HUES64 (cell line): ENCODE measurements around the gene BTBD9.

Experiments
- H3K27ac ChIP-seq: 2 replicates; pipeline ENCODE4 v1.7.0; 2013; ENCODE audit warnings: low read depth, low read length, inconsistent platforms
- H3K27me3 ChIP-seq: 2 replicates; pipeline ENCODE4 v1.6.1; 2013; ENCODE audit warnings: mild to moderate bottlenecking, low read length; ENCODE audit not compliant: insufficient read depth
- H3K36me3 ChIP-seq: 2 replicates; pipeline ENCODE4 v1.6.1; 2013; ENCODE audit warnings: mild to moderate bottlenecking, low read length; ENCODE audit not compliant: insufficient read depth
- H3K4me1 ChIP-seq: 2 replicates; pipeline ENCODE4 v1.6.1; 2013; ENCODE audit warnings: mild to moderate bottlenecking, low read length, moderate library complexity; ENCODE audit not compliant: insufficient read depth
- H3K4me3 ChIP-seq: 2 replicates; pipeline ENCODE4 v1.5.1; 2013; ENCODE audit warnings: mild to moderate bottlenecking, low read length, moderate library complexity
- H3K9ac ChIP-seq: 2 replicates; pipeline ENCODE4 v1.6.1; 2013; ENCODE audit warnings: mild to moderate bottlenecking, low read depth, low read length
- H3K9me3 ChIP-seq: 2 replicates; pipeline ENCODE4 v1.6.1; 2013; ENCODE audit warnings: low read depth, low read length; ENCODE audit not compliant: insufficient read depth
- WGBS: fragments of 150-250, 120-280 bp; methylation state at CpG from one replicate; pipeline ENCODE4 v1.1.7; 2013; ENCODE audit warnings: missing lambda C conversion rate; 5-methylcytosine and 5-hydroxymethylcytosine counted together

Gene BTBD9

DNA sequence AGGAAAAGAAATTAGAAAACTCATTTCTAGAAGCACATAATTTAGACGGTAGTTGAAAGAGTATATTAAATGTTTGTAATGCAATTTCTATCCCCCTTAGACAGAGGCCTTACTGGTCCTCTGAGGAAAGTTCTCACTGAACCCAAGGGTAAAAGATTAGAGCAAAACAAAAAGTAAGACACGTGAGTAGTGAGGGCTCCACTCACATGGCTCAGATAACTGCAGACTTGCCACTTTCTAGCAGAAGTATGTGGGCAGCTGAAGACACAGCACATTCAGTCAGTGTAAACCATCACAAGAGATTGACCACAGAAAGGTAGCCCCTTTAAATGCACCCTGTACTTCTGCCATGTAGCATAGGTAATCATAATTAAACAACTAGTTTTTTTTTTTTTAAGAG, 193.8 kb downstream of the BTBD9 start:
- no peak overlapping the region for H3K9ac ChIP-seq
- WGBS = 79% methylated on average over 1 of the region's 2 CpGs
- H3K27me3 ChIP-seq = no peaks in the 10 kb centered on the region
- H3K9me3 ChIP-seq = no peaks in the 10 kb centered on the region
- no peaks in the 10 kb centered on the region for H3K36me3 ChIP-seq
- no peak overlapping the region for H3K27ac ChIP-seq
- H3K4me3 ChIP-seq = no peak overlapping the region
- H3K4me1 ChIP-seq = 0 out of 2 replicates have a peak, but pooled peaks cover 8% of the 10 kb centered on the region

DNA sequence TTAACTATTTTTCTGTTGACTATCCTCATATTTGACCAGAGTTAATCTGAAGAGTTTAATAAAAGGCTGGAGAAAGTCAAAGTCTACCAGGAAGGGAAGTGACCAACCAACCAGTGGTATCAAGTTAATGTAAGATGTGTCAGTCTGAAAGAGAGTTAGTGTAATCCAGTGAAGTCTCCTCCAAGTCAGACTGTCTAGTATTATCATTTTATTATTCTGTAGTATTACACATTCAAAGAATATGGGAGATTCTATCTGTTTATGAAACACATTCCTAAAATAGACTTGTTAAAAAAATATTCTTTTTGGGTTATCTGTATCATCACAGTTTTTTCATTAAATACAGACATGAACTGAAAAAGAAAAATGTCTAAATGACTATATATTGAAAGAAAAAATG, 194.4 kb downstream of the BTBD9 start:
- Histone ChIP-seq H3K27ac (no peak overlapping the region), H3K9ac (no peak overlapping the region), H3K4me1 (0 out of 2 replicates have a peak, but pooled peaks cover 8% of the 10 kb centered on the region), H3K9me3 (no peaks in the 10 kb centered on the region), H3K4me3 (no peak overlapping the region), H3K27me3 (no peaks in the 10 kb centered on the region), H3K36me3 (no peaks in the 10 kb centered on the region)

DNA sequence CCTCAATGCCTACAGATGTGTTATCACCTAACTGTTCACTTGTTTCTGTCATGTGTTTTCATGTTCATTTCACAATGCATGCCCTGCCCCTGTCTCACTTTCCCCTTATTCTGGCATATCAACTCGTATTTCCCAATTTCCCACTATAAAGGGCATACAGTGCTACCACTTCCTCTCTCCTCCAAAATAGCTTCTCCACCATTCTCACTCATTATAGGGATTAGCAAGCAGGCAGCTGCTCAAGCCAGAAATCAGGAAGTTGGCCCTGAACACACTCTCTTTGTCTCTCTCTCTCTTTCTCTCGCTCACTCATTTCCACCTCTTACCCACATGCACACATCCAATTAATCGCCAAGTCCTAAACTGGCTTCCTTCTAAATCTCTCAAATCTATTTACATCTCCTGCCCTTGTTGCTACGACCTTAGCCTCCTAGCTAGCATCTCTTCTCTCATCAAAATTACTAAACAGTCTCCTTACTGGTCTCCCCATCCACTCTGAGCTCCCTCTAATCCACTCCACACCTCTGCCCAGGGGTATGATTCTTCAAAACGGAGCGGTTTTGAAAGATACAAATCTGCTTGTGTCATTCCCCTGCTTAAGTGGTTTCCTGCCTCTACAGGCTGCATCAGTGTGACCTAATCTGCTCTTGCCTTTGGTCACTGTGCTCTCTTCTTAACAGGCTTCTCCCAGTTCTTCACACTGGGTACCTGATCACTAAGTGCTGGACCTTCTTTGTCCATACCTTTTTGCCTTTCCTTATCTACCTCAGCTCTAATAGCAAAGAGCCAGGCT, 196.2 kb downstream of the BTBD9 start:
- 88% methylated on average over 6 of the region's 6 CpGs for WGBS
- no peak overlapping the region for H3K27ac ChIP-seq
- no peak overlapping the region for H3K9ac ChIP-seq
- no peaks in the 10 kb centered on the region for H3K27me3 ChIP-seq
- H3K4me1 ChIP-seq = 0 out of 2 replicates have a peak, but pooled peaks cover 8% of the 10 kb centered on the region
- no peaks in the 10 kb centered on the region for H3K9me3 ChIP-seq
- H3K4me3 ChIP-seq = no peak overlapping the region
- H3K36me3 ChIP-seq = no peaks in the 10 kb centered on the region

DNA sequence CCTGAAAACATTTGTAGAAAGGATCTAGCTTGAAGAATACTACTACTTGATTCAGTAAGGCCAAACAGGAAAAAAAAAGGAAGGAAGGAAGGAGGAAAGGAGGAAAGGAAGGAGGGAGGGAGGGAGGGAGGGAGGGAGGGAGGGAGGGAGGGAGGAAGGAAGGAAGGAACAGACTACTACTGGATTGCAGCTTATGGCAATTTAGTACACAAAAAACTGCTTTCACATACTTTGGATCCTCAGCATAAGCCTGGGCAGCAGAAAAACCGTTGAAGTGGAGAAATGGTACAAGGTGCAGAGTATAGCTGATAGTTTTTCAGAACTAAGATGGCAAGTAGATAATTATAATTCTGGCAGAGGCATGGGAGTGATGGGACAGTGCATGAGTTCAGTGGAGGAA, 201.6 kb downstream of the BTBD9 start:
- Histone ChIP-seq H3K27me3 (no peaks in the 10 kb centered on the region), H3K4me1 (peaks cover 13% of the 10 kb centered on the region; the same call in 1 of the 2 replicates), H3K4me3 (no peak overlapping the region), H3K27ac (no peak overlapping the region), H3K9me3 (no peaks in the 10 kb centered on the region), H3K36me3 (no peaks in the 10 kb centered on the region), H3K9ac (no peak overlapping the region)
- 89% methylated on average over 1 of the region's 1 CpG for WGBS

DNA sequence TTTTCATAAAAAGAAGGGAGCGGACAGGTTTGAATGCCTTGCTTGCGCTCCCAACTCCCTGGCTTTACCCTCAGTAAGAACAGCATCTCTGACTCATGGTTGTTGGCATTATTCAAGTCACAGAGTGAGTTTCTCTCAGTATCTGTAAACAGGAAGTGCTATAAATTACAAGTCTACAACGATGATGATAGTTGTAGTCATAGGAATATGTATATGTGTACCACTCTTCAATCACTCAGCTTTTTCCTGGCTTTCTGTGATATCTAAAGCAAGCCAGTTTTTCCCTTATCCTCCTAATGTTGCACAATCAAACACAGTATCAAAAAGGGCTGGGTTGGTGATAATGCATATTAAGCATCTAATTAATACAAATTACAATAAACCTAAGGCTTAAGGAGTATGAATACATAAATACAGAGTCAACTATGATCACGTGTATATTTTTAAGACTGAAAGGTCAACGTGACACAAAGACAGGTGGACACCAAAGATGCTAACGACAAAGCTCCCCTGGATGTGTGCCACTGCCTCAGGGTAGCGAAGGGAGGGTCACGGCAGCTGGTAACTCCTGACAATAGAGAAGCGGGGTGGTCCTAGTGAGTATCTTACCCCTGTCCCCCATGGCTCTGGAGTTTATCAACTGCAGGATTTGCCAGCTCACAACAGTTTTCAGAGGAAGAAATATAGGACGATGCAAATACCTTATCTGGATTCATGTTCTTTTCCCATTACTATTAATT, 202.8 kb downstream of the BTBD9 start:
- no peaks in the 10 kb centered on the region for H3K36me3 ChIP-seq
- 91% methylated on average over 9 of the region's 10 CpGs for WGBS
- H3K4me3 ChIP-seq = no peak overlapping the region
- no peaks in the 10 kb centered on the region for H3K9me3 ChIP-seq
- no peak overlapping the region for H3K27ac ChIP-seq
- no peaks in the 10 kb centered on the region for H3K27me3 ChIP-seq
- no peak overlapping the region for H3K9ac ChIP-seq
- peaks cover 13% of the 10 kb centered on the region; the same call in 1 of the 2 replicates for H3K4me1 ChIP-seq

DNA sequence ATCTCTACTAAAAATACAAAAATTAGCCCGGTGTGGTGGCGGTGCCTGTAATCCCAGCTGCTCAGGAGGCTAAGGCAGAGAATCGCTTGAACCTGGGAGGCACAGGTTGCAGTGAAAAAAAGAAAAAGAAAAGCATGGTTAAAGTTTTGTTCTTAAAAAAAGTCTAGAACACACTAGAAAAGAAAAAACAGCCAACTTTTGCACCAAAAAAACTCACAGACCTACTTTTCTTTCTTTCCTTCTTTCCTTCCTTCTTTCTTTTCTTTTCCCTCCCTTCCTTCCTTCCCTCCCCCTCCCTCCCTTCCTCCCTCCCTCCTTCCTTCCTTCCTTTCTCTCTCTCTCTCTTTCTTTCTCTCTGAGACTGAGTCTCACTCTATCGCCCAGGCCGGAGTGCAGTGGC, 204.4 kb downstream of the BTBD9 start:
- peaks cover 13% of the 10 kb centered on the region; the same call in 1 of the 2 replicates for H3K4me1 ChIP-seq
- no peaks in the 10 kb centered on the region for H3K36me3 ChIP-seq
- H3K27me3 ChIP-seq = no peaks in the 10 kb centered on the region
- no peak overlapping the region for H3K27ac ChIP-seq
- H3K9ac ChIP-seq = no peak overlapping the region
- H3K9me3 ChIP-seq = no peaks in the 10 kb centered on the region
- H3K4me3 ChIP-seq = no peak overlapping the region
- 95% methylated on average over 5 of the region's 5 CpGs for WGBS

DNA sequence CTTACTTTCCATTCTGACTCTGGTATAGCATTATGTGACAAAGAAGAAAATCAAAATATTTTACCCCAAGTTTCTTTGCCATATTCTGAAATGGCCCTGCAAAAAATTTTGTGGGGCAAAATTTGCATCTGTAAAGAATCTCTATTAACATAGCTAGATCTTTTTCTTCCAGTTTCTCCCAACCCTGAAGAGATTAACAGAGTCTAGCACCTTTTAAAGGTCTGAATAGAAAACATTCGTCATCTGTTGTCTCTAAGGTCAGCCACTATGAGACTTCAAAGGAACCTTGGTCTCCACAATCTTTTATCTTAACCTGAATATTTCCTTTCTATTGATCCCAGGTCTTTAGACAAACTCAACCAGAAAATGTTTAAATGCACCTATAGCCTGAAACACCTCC, 205.7 kb downstream of the BTBD9 start:
- H3K9ac ChIP-seq = no peak overlapping the region
- peaks cover 17% of the 10 kb centered on the region; the same call in 1 of the 2 replicates for H3K4me1 ChIP-seq
- WGBS = 38% methylated on average over 1 of the region's 1 CpG
- H3K36me3 ChIP-seq = no peaks in the 10 kb centered on the region
- H3K27me3 ChIP-seq = no peaks in the 10 kb centered on the region
- H3K9me3 ChIP-seq = no peaks in the 10 kb centered on the region
- H3K4me3 ChIP-seq = no peak overlapping the region
- H3K27ac ChIP-seq = peak overlapping the region; percentile 44; the same call in 1 of the 2 replicates

DNA sequence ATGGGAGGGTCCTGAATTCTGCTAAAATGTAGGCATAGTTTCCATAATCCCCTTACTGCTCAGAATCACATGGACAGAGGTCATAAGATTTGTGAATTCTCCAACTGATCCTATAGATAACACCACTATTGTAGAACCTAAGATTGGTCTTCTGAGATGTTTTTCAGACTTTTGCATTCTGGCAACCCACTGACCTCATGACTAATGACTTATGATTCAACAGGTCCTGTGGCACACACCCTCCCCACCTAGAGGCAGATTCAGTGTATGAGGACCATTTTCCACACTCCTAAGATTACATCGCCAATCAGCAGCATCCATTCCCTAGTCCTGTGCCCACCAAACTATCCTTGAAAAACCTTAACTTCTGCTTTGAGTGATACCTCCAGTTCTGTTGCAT, 207.2 kb downstream of the BTBD9 start:
- Histone ChIP-seq H3K4me1 (peaks cover 21% of the 10 kb centered on the region), H3K9ac (no peak overlapping the region), H3K4me3 (no peak overlapping the region), H3K27me3 (no peaks in the 10 kb centered on the region), H3K9me3 (no peaks in the 10 kb centered on the region), H3K27ac (no peak overlapping the region), H3K36me3 (no peaks in the 10 kb centered on the region)
- 89% methylated on average over 1 of the region's 1 CpG for WGBS

DNA sequence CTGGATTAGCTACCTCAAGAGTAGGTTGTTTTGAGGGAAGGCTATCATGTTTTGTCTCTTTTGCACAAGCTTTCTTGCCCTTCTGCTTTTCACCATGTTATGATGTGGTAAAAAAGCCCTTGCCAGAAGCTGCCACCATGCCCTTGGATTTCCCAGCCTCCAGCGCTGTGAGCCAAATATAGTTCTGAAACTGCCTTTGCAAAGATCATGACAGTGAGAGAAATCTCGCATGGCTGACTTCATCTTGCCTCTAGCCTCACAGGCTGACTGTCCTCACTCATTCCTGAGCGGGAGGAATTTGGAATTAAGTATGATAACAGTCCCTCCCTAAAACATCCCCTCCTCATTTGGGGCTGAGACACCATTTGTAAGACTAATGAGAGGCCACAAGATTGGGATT, 207.7 kb downstream of the BTBD9 start:
- H3K4me3 ChIP-seq = no peak overlapping the region
- 94% methylated on average over 3 of the region's 3 CpGs for WGBS
- no peak overlapping the region for H3K27ac ChIP-seq
- H3K27me3 ChIP-seq = no peaks in the 10 kb centered on the region
- H3K36me3 ChIP-seq = no peaks in the 10 kb centered on the region
- no peaks in the 10 kb centered on the region for H3K9me3 ChIP-seq
- H3K9ac ChIP-seq = no peak overlapping the region
- H3K4me1 ChIP-seq = peaks cover 25% of the 10 kb centered on the region

DNA sequence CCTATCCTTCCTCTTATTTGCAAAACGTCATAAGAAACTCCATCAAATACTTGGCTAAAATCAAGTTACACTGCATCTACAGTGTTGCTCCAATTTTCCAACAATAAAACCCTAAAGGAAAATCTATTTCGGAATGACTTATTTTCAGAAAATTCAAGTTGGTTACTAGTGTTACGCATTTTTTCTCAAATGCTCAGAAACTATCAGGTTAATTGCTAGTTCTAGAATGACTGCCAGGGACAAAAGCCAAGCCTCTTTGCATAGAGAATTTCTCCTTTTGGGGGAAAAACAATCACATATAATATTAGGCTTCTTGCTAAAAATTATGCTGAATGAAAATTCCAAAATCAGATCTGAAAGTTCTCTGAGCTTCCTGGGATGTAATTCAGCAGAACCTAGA, 210.2 kb downstream of the BTBD9 start:
- Histone ChIP-seq H3K4me3 (no peak overlapping the region), H3K9ac (no peak overlapping the region), H3K4me1 (peaks cover 25% of the 10 kb centered on the region), H3K27ac (no peak overlapping the region), H3K36me3 (no peaks in the 10 kb centered on the region), H3K9me3 (no peaks in the 10 kb centered on the region), H3K27me3 (no peaks in the 10 kb centered on the region)
- 94% methylated on average over 3 of the region's 3 CpGs for WGBS

DNA sequence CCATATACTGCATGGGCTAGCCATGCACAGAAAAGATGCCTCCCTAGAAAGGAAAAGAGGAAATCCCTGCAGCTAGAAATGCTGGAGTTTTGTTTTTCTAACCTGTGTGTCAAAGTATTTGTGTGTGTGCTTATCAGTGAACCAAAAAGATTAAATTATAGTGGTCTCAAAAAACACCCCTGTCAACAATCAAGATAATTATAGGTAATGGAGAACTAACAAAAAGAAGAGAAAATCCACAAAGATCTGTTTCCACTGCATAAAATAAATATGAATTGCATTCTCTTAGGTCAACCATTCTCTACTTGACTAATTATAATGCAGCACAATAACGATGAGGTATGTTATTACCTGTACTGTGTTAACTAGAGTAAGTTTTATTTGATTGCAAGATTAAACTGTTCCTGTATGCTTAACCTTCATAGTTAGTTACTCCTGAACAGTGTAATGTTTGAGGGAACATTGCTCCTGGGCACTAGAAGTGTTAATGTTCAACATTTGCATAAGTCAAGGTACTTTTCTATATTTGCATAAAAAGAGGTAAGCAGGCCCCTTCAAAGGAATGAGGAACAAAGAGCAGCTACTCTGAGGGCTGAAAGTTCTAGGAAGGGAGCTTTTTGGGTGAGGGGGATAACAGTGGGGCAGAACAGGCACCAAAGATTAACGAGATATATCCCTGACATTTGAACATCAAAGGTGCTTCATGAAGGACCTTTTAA, 212.1 kb downstream of the BTBD9 start:
- no peaks in the 10 kb centered on the region for H3K27me3 ChIP-seq
- H3K4me3 ChIP-seq = 0 out of 2 replicates have a peak overlapping the region, but pooled peaks have one; percentile 26
- 0 out of 2 replicates have a peak overlapping the region, but pooled peaks have one; percentile 10 for H3K9ac ChIP-seq
- peak overlapping the region; percentile 32; the same call in 1 of the 2 replicates for H3K27ac ChIP-seq
- no peaks in the 10 kb centered on the region for H3K36me3 ChIP-seq
- H3K9me3 ChIP-seq = no peaks in the 10 kb centered on the region
- H3K4me1 ChIP-seq = peaks cover 17% of the 10 kb centered on the region
- 9% methylated on average over 2 of the region's 2 CpGs for WGBS
